Measurements from ENCODE around the gene SUSD1.

The SUSD1 gene

GRCh38 chr9:112125951-112126388, 49.1 kb downstream of the SUSD1 start:
- Histone ChIP-seq H3K4me2 (ENCODE audit: insufficient read depth, low read length) (no peak overlapping the region), H3K4me1 (ENCODE audit: insufficient read depth, low read length) (no peaks in the 10 kb centered on the region), H3K36me3 (ENCODE audit: insufficient read depth, low read length) (no peaks in the 10 kb centered on the region), H3K9me3 (ENCODE audit: insufficient read depth, low read length, severe bottlenecking) (no peaks in the 10 kb centered on the region), H4K20me1 (ENCODE audit: insufficient read depth, low read length) (no peaks in the 10 kb centered on the region), H3K9ac (ENCODE audit: low read depth, low read length) (no peak overlapping the region), H3K27me3 (ENCODE audit: insufficient read depth, low read length, poor library complexity) (no peaks in the 10 kb centered on the region), H3K4me3 (ENCODE audit: low read depth in 1 of 2, low read length in 2 of 2) (no peak overlapping the region), H3K79me2 (ENCODE audit: insufficient read depth, low read length) (no peaks in the 10 kb centered on the region), H2AFZ (ENCODE audit: low read depth, low read length) (no peak overlapping the region), H3K27ac (ENCODE audit: low read length) (no peak overlapping the region)
- TF ChIP-seq CTCF (IDR thresholded peaks at IDR 0.05; ENCODE audit: borderline replicate concordance, extremely low read depth, low read length, poor library complexity, severe bottlenecking) (no peak), EZH2 (IDR thresholded peaks at IDR 0.05; ENCODE audit: borderline replicate concordance, low read depth, low read length, severe bottlenecking) (no peak)
- ATAC-seq (ENCODE audit: insufficient read depth, low read depth) (no peak), DNase-seq (no peak)

- DNase-seq (no peak), ATAC-seq (ENCODE audit: insufficient read depth, low read depth) (no peak)
- H3K36me3 ChIP-seq (ENCODE audit: insufficient read depth, low read length) = no peaks in the 10 kb centered on the region
- H4K20me1 ChIP-seq (ENCODE audit: insufficient read depth, low read length) = no peaks in the 10 kb centered on the region
- no peak overlapping the region for H3K4me2 ChIP-seq (ENCODE audit: insufficient read depth, low read length)
- no peaks in the 10 kb centered on the region for H3K79me2 ChIP-seq (ENCODE audit: insufficient read depth, low read length)
- no peak overlapping the region for H3K27ac ChIP-seq (ENCODE audit: low read length)
- no peaks in the 10 kb centered on the region for H3K9me3 ChIP-seq (ENCODE audit: insufficient read depth, low read length, severe bottlenecking)
- H3K4me1 ChIP-seq (ENCODE audit: insufficient read depth, low read length) = no peaks in the 10 kb centered on the region
- no peak overlapping the region for H3K9ac ChIP-seq (ENCODE audit: low read depth, low read length)
- H3K4me3 ChIP-seq (ENCODE audit: low read depth in 1 of 2, low read length in 2 of 2) = no peak overlapping the region
- TF ChIP-seq CTCF (IDR thresholded peaks at IDR 0.05; ENCODE audit: borderline replicate concordance, extremely low read depth, low read length, poor library complexity, severe bottlenecking) (no peak), EZH2 (IDR thresholded peaks at IDR 0.05; ENCODE audit: borderline replicate concordance, low read depth, low read length, severe bottlenecking) (no peak)
- no peaks in the 10 kb centered on the region for H3K27me3 ChIP-seq (ENCODE audit: insufficient read depth, low read length, poor library complexity)
- no peak overlapping the region for H2AFZ ChIP-seq (ENCODE audit: low read depth, low read length)
Observed at GRCh38 chr9:112124156-112124555, 50.9 kb downstream of the SUSD1 start.

GRCh38 chr9:112121633-112122032, 53.5 kb downstream of the SUSD1 start:
- Histone ChIP-seq H4K20me1 (ENCODE audit: insufficient read depth, low read length) (no peaks in the 10 kb centered on the region), H3K9me3 (ENCODE audit: insufficient read depth, low read length, severe bottlenecking) (no peaks in the 10 kb centered on the region), H3K79me2 (ENCODE audit: insufficient read depth, low read length) (no peaks in the 10 kb centered on the region), H3K27ac (ENCODE audit: low read length) (no peak overlapping the region), H3K9ac (ENCODE audit: low read depth, low read length) (no peak overlapping the region), H3K27me3 (ENCODE audit: insufficient read depth, low read length, poor library complexity) (no peaks in the 10 kb centered on the region), H3K4me2 (ENCODE audit: insufficient read depth, low read length) (no peak overlapping the region), H3K4me1 (ENCODE audit: insufficient read depth, low read length) (no peaks in the 10 kb centered on the region), H3K36me3 (ENCODE audit: insufficient read depth, low read length) (no peaks in the 10 kb centered on the region), H2AFZ (ENCODE audit: low read depth, low read length) (no peak overlapping the region), H3K4me3 (ENCODE audit: low read depth in 1 of 2, low read length in 2 of 2) (no peak overlapping the region)
- ATAC-seq (ENCODE audit: insufficient read depth, low read depth) (no peak), DNase-seq (no peak)
- TF ChIP-seq CTCF (IDR thresholded peaks at IDR 0.05; ENCODE audit: borderline replicate concordance, extremely low read depth, low read length, poor library complexity, severe bottlenecking) (no peak), EZH2 (IDR thresholded peaks at IDR 0.05; ENCODE audit: borderline replicate concordance, low read depth, low read length, severe bottlenecking) (no peak)

- Histone ChIP-seq H3K27me3 (ENCODE audit: insufficient read depth, low read length, poor library complexity) (no peaks in the 10 kb centered on the region), H4K20me1 (ENCODE audit: insufficient read depth, low read length) (no peaks in the 10 kb centered on the region), H3K4me3 (ENCODE audit: low read depth in 1 of 2, low read length in 2 of 2) (no peak overlapping the region), H2AFZ (ENCODE audit: low read depth, low read length) (no peak overlapping the region), H3K36me3 (ENCODE audit: insufficient read depth, low read length) (no peaks in the 10 kb centered on the region), H3K4me2 (ENCODE audit: insufficient read depth, low read length) (no peak overlapping the region), H3K27ac (ENCODE audit: low read length) (no peak overlapping the region), H3K4me1 (ENCODE audit: insufficient read depth, low read length) (no peaks in the 10 kb centered on the region), H3K9ac (ENCODE audit: low read depth, low read length) (no peak overlapping the region), H3K9me3 (ENCODE audit: insufficient read depth, low read length, severe bottlenecking) (no peaks in the 10 kb centered on the region), H3K79me2 (ENCODE audit: insufficient read depth, low read length) (no peaks in the 10 kb centered on the region)
- DNase-seq (no peak), ATAC-seq (ENCODE audit: insufficient read depth, low read depth) (no peak)
- no peak for TF ChIP-seq EZH2 (IDR thresholded peaks at IDR 0.05; ENCODE audit: borderline replicate concordance, low read depth, low read length, severe bottlenecking)
- TF ChIP-seq CTCF (IDR thresholded peaks at IDR 0.05; ENCODE audit: borderline replicate concordance, extremely low read depth, low read length, poor library complexity, severe bottlenecking) = no peak
Observed at GRCh38 chr9:112120439-112120925, 54.6 kb downstream of the SUSD1 start.

All from DND-41 (cell line).